ENCODE data around the gene PLAAT3. TPM values are rescaled to one million over a fixed set of nuclear protein-coding genes. Genes with fewer than 3 reads are reported as not detected.
"Not testable (repeated sequence)": the region's sequence is repeated elsewhere in the genome, so short reads cannot be mapped to it uniquely, and the experiment has no call there.

The PLAAT3 gene
- 6.1 TPM for polyA plus RNA-seq (2013, experiment 1 of 2)
- 7.0 TPM for polyA plus RNA-seq (2013, experiment 2 of 2)

DNA sequence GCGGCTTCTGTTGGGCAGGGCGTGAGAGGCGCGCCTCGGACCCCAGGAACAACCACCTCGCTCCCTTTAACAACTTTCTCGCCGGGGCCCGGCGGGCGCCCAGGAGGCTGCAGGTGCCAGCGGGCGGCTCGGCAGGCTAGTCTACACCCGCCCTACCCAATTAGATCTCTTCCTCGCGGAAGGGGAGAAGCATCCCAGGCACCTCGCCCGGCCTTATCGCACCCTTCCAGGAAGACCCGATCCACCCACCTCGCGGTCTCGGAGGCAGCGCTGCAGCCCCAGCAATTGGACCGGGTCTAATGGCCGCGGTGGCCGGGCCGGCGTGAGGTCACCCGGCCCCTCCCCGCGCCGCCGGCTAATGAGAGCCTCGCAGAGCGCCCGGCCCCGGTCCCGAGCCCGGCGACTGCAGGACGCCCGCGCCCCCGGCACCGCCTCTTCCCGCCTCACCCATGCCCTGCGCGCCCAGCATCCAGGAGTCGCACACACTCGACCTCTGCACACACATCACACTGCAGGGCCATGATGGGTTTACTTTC is at the start of gene PLAAT3:
Gene PLAAT3, minus strand, starts transcription at position 298 of the 536 bp plus-strand sequence. CDS start 419 bp downstream, outside the sequence.
- H3K4me1 ChIP-seq (ENCODE audit: control insufficient read depth, insufficient read depth, low read length, poor library complexity, severe bottlenecking): peaks cover 4% of the 10 kb centered on the region
- H3K36me3 ChIP-seq (ENCODE audit: control insufficient read depth, insufficient read depth, low read length): no peaks in the 10 kb centered on the region
- H3K4me3 ChIP-seq (ENCODE audit: extremely low read depth, insufficient read depth, low read length, poor library complexity, severe bottlenecking): peak within 1 kb of the TSS; percentile 55
- WGBS, 2 experiments (ENCODE audit: insufficient coverage in 2 of 2): 0% methylated on average over 28 to 38 of the region's 53 CpGs
- no peak within 1 kb of the TSS for H3K27ac ChIP-seq (ENCODE audit: low read depth, low read length, severe bottlenecking)
- H3K9me3 ChIP-seq (ENCODE audit: control insufficient read depth, low read length): no peaks in the 10 kb centered on the region

DNA sequence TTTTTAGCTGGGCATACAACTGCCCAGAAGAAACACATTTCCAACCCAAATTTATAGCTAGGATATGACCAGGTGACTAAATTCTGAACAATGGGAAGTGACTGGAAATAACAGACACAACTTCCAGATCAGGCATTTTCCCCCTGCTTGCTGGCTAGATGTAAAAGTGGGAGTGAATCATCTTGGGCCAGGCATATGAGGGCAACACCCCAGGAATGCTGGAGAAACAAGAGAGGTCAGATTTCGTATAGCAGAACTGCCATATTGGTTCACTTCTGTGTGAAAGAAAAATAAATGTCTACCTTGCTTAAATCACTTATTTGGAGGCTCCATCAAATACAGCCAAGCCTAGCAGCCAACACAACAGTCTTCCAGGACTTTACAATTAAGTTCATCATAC is 49.6 kb upstream of the PLAAT3 start:
- WGBS, 2 experiments (ENCODE audit: insufficient coverage in 2 of 2): no CpG with 5 or more reads among the region's 1 CpG
- no peak overlapping the region for H3K27ac ChIP-seq (ENCODE audit: low read depth, low read length, severe bottlenecking)

DNA sequence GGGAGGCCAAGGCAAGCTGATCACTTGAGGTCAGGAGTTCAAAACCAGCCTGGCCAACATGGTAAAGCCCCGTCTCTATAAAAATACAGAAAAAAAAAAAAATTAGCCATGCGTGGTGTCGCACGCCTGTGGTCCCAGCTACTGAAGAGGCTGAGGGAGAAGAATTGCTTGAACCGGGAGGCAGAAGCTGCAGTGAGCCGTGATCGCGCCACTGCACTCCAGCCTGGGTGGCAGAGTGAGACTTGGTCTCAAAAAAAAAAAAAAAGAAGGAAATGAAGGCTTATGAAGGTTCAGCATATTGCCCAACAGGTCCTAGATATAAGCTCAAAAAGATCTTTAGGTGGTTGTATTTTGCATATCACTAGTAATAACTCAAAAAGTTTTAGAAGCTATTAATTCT is 46.7 kb upstream of the PLAAT3 start:
- H3K9me3 ChIP-seq (ENCODE audit: control insufficient read depth, low read length): no peaks in the 10 kb centered on the region
- H3K36me3 ChIP-seq (ENCODE audit: control insufficient read depth, insufficient read depth, low read length): peaks cover 13% of the 10 kb centered on the region
- no peak overlapping the region for H3K27ac ChIP-seq (ENCODE audit: low read depth, low read length, severe bottlenecking)
- no peak overlapping the region for H3K4me3 ChIP-seq (ENCODE audit: extremely low read depth, insufficient read depth, low read length, poor library complexity, severe bottlenecking)
- WGBS, 2 experiments (ENCODE audit: insufficient coverage in 2 of 2): 90 to 96% methylated on average over 7 of the region's 8 CpGs
- H3K4me1 ChIP-seq (ENCODE audit: control insufficient read depth, insufficient read depth, low read length, poor library complexity, severe bottlenecking): peaks cover 3% of the 10 kb centered on the region

More for the DNA sequence above, 49.6 kb upstream of the PLAAT3 start:
- H3K4me1 ChIP-seq (ENCODE audit: control insufficient read depth, insufficient read depth, low read length, poor library complexity, severe bottlenecking): peaks cover 18% of the 10 kb centered on the region
- no peak overlapping the region for H3K4me3 ChIP-seq (ENCODE audit: extremely low read depth, insufficient read depth, low read length, poor library complexity, severe bottlenecking)
- H3K9me3 ChIP-seq (ENCODE audit: control insufficient read depth, low read length): no peaks in the 10 kb centered on the region
- H3K36me3 ChIP-seq (ENCODE audit: control insufficient read depth, insufficient read depth, low read length): peaks cover 4% of the 10 kb centered on the region

DNA sequence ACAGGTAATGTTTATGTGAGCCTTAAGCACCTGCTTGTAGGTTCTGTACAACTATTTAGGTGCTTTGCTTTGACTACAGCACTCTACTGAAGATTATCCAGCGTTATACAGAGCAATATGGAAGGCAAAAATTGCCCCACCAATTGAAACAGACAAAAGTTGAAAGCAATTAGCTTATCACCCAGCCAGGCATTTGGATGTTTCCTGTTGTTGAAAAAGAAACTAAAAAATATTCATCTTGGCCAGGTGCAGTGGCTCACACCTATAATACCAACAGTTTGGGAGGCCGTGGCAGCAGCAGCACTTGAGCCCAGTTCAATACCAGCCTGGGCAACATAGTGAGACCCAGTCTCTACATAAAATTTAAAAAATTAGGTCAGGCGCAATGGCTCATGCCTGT is 38.4 kb upstream of the PLAAT3 start:
- Histone ChIP-seq H3K4me3 (ENCODE audit: extremely low read depth, insufficient read depth, low read length, poor library complexity, severe bottlenecking) (no peak overlapping the region), H3K36me3 (ENCODE audit: control insufficient read depth, insufficient read depth, low read length) (peaks cover 43% of the 10 kb centered on the region), H3K27ac (ENCODE audit: low read depth, low read length, severe bottlenecking) (no peak overlapping the region), H3K9me3 (ENCODE audit: control insufficient read depth, low read length) (no peaks in the 10 kb centered on the region), H3K4me1 (ENCODE audit: control insufficient read depth, insufficient read depth, low read length, poor library complexity, severe bottlenecking) (no peaks in the 10 kb centered on the region)
- WGBS, 2 experiments (ENCODE audit: insufficient coverage in 2 of 2): 92 to 96% methylated on average over 2 to 3 of the region's 3 CpGs

DNA sequence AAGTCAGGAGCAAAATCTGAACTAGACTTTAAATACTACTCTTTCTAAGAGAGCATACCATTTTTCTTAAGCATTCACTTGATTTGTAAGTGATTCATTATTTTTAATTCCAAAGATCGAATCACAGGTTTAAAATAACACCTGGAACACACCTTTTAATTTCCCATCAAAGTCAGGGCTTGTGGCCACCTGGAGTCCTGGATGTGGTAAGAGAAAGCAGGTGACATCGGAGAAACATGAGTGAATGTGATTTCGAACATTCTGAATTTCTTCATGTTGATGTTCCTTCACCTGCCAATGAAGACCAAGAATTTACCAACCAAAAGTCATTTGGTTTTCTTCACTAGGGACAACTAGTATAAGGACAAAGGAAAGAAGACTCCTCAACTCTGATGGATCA is 29.0 kb upstream of the PLAAT3 start:
- Histone ChIP-seq H3K4me3 (ENCODE audit: extremely low read depth, insufficient read depth, low read length, poor library complexity, severe bottlenecking) (no peak overlapping the region), H3K36me3 (ENCODE audit: control insufficient read depth, insufficient read depth, low read length) (peaks cover 45% of the 10 kb centered on the region), H3K27ac (ENCODE audit: low read depth, low read length, severe bottlenecking) (no peak overlapping the region), H3K9me3 (ENCODE audit: control insufficient read depth, low read length) (no peaks in the 10 kb centered on the region), H3K4me1 (ENCODE audit: control insufficient read depth, insufficient read depth, low read length, poor library complexity, severe bottlenecking) (no peaks in the 10 kb centered on the region)
- 100% methylated on average over 2 of the region's 3 CpGs; no CpG with 5 or more reads in 1 of the 2 experiments for WGBS, 2 experiments (ENCODE audit: insufficient coverage in 2 of 2)

DNA sequence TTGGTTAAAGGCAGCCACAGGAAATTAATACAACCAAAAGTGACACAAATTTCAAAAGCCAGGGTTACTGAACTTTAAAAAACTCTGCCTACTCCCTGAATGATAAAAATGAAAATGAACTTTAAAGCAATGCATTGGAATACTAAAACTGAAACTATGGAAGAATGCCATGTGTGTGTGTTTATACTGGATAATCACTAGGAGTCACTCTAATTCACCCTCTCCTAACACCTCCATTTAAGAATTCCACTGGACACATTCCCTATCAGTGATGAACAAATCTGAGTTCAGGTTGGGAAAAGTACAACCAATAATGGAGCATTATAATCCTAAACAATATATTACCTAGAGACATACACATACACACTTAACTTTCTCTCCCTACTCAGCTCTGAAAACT is 27.5 kb upstream of the PLAAT3 start:
- H3K27ac ChIP-seq (ENCODE audit: low read depth, low read length, severe bottlenecking): no peak overlapping the region
- H3K36me3 ChIP-seq (ENCODE audit: control insufficient read depth, insufficient read depth, low read length): peaks cover 42% of the 10 kb centered on the region
- H3K4me3 ChIP-seq (ENCODE audit: extremely low read depth, insufficient read depth, low read length, poor library complexity, severe bottlenecking): no peak overlapping the region

DNA sequence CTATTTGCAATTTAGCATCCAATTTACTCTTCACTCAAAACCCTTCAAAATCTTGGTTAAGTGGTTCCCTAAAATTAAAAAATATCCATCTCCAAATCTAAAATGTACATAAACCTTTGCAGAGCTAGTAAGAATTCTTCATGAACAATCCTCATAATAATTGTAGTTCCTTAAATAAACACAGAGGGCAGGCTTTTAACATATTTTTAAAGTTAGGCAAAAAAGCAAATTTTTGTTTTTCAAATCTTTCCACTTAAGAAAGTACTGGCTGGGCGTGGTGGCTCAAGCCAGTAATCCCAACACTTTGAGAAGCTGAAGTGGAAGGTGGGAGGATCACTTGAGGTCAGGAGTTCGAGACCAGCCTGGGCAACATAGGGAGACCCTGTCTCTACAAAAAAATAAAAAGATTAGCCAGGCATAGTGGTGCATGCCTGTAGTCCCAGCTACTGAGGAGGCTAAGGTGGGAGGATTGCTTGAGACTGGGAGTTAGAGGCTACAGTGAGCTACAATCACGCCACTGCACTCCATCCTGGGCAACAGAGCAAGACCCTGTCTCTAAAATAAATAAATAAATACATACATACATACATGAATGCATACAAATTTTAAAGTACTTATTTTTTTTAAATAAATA is 25.1 kb upstream of the PLAAT3 start:
- H3K36me3 ChIP-seq (ENCODE audit: control insufficient read depth, insufficient read depth, low read length): peaks cover 44% of the 10 kb centered on the region
- WGBS, 2 experiments (ENCODE audit: insufficient coverage in 2 of 2): 83 to 100% methylated on average over 1 to 2 of the region's 3 CpGs
- H3K4me3 ChIP-seq (ENCODE audit: extremely low read depth, insufficient read depth, low read length, poor library complexity, severe bottlenecking): no peak overlapping the region
- no peaks in the 10 kb centered on the region for H3K4me1 ChIP-seq (ENCODE audit: control insufficient read depth, insufficient read depth, low read length, poor library complexity, severe bottlenecking)
- H3K9me3 ChIP-seq (ENCODE audit: control insufficient read depth, low read length): no peaks in the 10 kb centered on the region
- no peak overlapping the region for H3K27ac ChIP-seq (ENCODE audit: low read depth, low read length, severe bottlenecking)

More for the DNA sequence above, 27.5 kb upstream of the PLAAT3 start:
- Histone ChIP-seq H3K4me1 (ENCODE audit: control insufficient read depth, insufficient read depth, low read length, poor library complexity, severe bottlenecking) (no peaks in the 10 kb centered on the region), H3K9me3 (ENCODE audit: control insufficient read depth, low read length) (no peaks in the 10 kb centered on the region)

DNA sequence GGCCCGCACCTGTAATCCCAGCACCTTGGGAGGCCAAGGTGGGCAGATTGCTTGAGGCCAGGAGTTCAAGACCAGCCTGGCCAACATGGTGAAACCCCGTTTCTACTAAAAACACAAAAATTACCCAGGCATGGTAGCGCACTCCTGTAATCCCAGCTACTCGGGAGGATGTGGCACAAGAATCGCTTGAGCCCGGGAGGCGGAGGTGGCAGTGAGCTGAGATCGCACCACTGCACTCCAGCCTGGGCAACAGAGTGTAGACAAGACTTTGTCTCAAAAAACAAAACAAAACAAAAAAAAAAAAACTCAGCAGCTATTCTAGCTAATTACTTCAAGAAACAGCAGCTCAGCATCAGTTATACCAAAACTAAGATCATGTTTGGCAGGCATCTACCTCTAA is 24.2 kb upstream of the PLAAT3 start:
- WGBS, 2 experiments (ENCODE audit: insufficient coverage in 2 of 2): 84 to 92% methylated on average over 7 to 8 of the region's 8 CpGs
- not testable (repeated sequence) for H3K9me3 ChIP-seq (ENCODE audit: control insufficient read depth, low read length); H3K4me3 ChIP-seq (ENCODE audit: extremely low read depth, insufficient read depth, low read length, poor library complexity, severe bottlenecking); H3K27ac ChIP-seq (ENCODE audit: low read depth, low read length, severe bottlenecking); H3K4me1 ChIP-seq (ENCODE audit: control insufficient read depth, insufficient read depth, low read length, poor library complexity, severe bottlenecking)
- H3K36me3 ChIP-seq (ENCODE audit: control insufficient read depth, insufficient read depth, low read length): peaks cover 40% of the 10 kb centered on the region

DNA sequence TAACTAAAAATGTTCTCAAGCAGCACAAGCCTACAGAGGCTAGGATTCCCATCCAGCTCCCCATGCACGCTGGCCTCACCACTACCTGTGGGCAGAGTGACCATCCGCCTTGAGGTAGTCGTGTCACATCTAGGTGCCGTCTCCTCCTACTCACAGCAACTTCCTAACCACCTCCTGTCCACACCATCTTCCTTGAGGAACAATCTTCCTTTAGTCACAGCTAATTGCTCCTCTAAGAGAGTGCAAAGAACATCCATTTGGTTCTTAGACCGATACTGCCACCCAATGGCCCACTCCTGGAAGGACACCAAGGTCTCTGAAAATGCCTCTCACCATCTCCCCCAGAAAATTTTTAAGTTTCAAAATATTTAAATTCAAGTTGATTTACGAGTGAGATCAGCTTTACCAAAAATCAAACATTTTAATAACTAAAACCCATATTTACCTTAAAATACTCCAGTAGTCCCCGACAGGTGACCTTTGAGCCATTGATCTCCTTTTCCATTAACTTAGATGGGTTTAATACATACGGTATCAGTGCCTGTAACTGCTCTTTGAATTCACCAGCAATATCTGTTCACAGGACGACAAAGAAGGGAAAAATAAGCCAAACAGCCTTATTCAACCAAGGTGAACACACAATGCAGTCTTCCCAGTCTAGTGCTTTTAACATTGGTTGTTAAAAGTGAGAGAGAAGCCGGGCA is 21.7 kb upstream of the PLAAT3 start:
- WGBS, 2 experiments (ENCODE audit: insufficient coverage in 2 of 2): 53 to 67% methylated on average over 4 to 8 of the region's 10 CpGs
- Histone ChIP-seq H3K9me3 (ENCODE audit: control insufficient read depth, low read length) (no peaks in the 10 kb centered on the region), H3K27ac (ENCODE audit: low read depth, low read length, severe bottlenecking) (no peak overlapping the region), H3K4me1 (ENCODE audit: control insufficient read depth, insufficient read depth, low read length, poor library complexity, severe bottlenecking) (no peaks in the 10 kb centered on the region), H3K4me3 (ENCODE audit: extremely low read depth, insufficient read depth, low read length, poor library complexity, severe bottlenecking) (no peak overlapping the region), H3K36me3 (ENCODE audit: control insufficient read depth, insufficient read depth, low read length) (peaks cover 42% of the 10 kb centered on the region)

DNA sequence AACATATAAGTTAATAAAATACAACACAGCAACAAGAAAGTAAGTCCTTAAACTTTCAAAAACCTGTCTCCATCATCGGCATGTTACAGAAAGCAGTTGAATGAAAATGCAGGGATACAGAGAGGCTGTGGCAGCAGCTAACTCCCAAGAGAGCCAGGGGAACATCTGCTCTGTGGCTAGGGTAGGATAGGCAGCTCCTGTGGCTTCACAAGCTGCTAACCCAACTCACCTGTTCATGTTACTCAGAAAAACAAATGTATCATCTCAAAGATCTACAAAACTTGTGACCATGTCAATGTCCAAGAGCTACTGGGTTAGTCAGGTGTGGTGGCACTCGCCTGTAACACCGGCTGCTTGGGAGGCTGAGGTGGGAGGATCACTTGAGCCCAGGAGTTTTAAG is 15.2 kb upstream of the PLAAT3 start:
- H3K4me3 ChIP-seq (ENCODE audit: extremely low read depth, insufficient read depth, low read length, poor library complexity, severe bottlenecking): no peak overlapping the region
- H3K9me3 ChIP-seq (ENCODE audit: control insufficient read depth, low read length): no peaks in the 10 kb centered on the region
- no peaks in the 10 kb centered on the region for H3K4me1 ChIP-seq (ENCODE audit: control insufficient read depth, insufficient read depth, low read length, poor library complexity, severe bottlenecking)
- H3K27ac ChIP-seq (ENCODE audit: low read depth, low read length, severe bottlenecking): no peak overlapping the region
- 100% methylated on average over 1 to 3 of the region's 3 CpGs for WGBS, 2 experiments (ENCODE audit: insufficient coverage in 2 of 2)
- peaks cover 51% of the 10 kb centered on the region for H3K36me3 ChIP-seq (ENCODE audit: control insufficient read depth, insufficient read depth, low read length)
